Activated B cell treated with CpG ODN at 0.5 μM for 24 hours (primary cell): Measurements from ENCODE around the gene MAN1B1. TPM values are rescaled to one million over a fixed set of nuclear protein-coding genes. Genes with fewer than 3 reads are reported as not detected.

Experiments
- ATAC-seq: fragments of 200-7000 bp; cut with Tn5 transposase; one replicate; pipeline ENCODE4 v1.10.0; 2021; ENCODE audit warnings: low read depth, mild to moderate bottlenecking, moderate library complexity
- CTCF ChIA-PET: fragments of 350-600 bp; sonication (Branson Sonifier 250); formaldehyde crosslinking; loops from one replicate; lab custom pipeline; 2021; ENCODE audit warnings: antibody characterized with exemption; lab: Charles Lee
- POLR2A ChIA-PET: fragments of 350-600 bp; sonication (Branson Sonifier 250); formaldehyde crosslinking; loops from one replicate; lab custom pipeline; 2021; ENCODE audit warnings: antibody characterized with exemption; lab: Charles Lee
- DNase-seq: peaks from one replicate; pipeline ENCODE4 v3.0.0; 2022
- H3K27ac Mint-ChIP-seq: one replicate; pipeline ENCODE4 v1.8.0; 2020; ENCODE audit warnings: mixed read lengths
- H3K27me3 Mint-ChIP-seq: one replicate; pipeline ENCODE4 v1.8.0; 2021; ENCODE audit warnings: mixed read lengths
- H3K36me3 Mint-ChIP-seq: one replicate; pipeline ENCODE4 v1.8.0; 2021; ENCODE audit warnings: low read depth, mixed read lengths
- H3K4me1 Mint-ChIP-seq: one replicate; pipeline ENCODE4 v1.8.0; 2021; ENCODE audit warnings: mixed read lengths
- H3K4me3 Mint-ChIP-seq: one replicate; pipeline ENCODE4 v1.8.0; 2020; ENCODE audit warnings: mild to moderate bottlenecking, mixed read lengths
- H3K9me3 Mint-ChIP-seq: one replicate; pipeline ENCODE4 v1.8.0; 2020; ENCODE audit warnings: mixed read lengths
- intact Hi-C: fragments of 100-400 bp; cut with micrococcal nuclease; formaldehyde crosslinking; loops from one replicate; pipeline ENCODE4 v1.15.1; 2024
- total RNA-seq: library from RNA; stranded (reverse); gene quantifications from 2 replicates; pipeline ENCODE4 v1.2.3, GENCODE V29; 2022
- TF ChIP-seq, protein P1 (sequence below): fragments of 200-600 bp; IDR thresholded peaks from one replicate; pipeline ENCODE4 v1.8.0; 2022; ENCODE audit warnings: antibody characterized with exemption, mild to moderate bottlenecking

MAN1B1 gene
- total RNA-seq, 1 donor from 2014 or later = 37.7 TPM

DNA sequence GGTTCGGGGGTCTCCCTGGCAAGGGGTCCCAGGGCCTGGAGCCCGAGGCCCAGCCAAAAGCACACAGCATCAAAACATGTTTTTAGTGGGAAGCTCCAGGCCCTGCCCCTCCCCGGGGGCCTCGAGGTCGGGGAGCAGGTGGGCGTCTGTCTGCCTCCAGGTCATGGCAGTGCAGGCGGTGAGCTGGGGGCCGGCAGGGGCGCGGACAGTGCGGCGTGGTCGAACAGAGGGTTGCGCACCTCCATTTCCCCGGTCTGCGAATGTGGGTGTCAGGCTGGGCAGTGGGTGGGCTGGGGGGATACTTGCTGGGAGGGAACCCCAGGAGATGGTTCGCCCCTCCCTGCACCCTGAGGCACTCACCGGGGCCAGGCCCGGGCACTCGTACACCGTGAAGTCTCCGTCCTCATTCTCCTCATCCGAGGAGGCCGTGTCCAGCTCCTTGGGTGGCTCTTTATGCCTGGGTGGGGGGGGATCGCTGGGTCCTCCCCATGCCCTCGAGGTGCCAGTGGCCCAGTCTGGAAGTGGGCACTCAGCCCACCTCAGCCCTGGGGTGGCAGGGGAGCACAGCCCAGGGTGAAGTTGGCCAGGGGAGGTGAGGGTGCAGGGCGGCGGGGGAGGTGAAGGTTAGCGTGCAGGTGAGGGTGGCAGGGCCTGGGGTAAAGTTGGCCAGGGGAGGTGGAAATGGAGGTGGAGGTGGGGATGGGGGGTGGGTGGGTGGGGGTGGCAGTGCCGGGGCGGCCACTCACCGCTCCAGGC, 47.0 kb upstream of the MAN1B1 start:
- POLR2A ChIA-PET = no interaction called here
- Mint-ChIP-seq H3K4me1 (peaks cover 10% of the 10 kb centered on the region), H3K27ac (no peak overlapping the region), H3K36me3 (no peaks in the 10 kb centered on the region), H3K27me3 (peaks cover 7% of the 10 kb centered on the region), H3K4me3 (no peak overlapping the region), H3K9me3 (no peaks in the 10 kb centered on the region)
- DNase-seq = no peak
- CTCF ChIA-PET = interaction anchor here (1.4 kb wide), 1 partner anchor 37 kb away, joined by 3 read pairs; no protein-coding TSS in a partner anchor
- ATAC-seq = no peak
- TF ChIP-seq, protein P1, sequence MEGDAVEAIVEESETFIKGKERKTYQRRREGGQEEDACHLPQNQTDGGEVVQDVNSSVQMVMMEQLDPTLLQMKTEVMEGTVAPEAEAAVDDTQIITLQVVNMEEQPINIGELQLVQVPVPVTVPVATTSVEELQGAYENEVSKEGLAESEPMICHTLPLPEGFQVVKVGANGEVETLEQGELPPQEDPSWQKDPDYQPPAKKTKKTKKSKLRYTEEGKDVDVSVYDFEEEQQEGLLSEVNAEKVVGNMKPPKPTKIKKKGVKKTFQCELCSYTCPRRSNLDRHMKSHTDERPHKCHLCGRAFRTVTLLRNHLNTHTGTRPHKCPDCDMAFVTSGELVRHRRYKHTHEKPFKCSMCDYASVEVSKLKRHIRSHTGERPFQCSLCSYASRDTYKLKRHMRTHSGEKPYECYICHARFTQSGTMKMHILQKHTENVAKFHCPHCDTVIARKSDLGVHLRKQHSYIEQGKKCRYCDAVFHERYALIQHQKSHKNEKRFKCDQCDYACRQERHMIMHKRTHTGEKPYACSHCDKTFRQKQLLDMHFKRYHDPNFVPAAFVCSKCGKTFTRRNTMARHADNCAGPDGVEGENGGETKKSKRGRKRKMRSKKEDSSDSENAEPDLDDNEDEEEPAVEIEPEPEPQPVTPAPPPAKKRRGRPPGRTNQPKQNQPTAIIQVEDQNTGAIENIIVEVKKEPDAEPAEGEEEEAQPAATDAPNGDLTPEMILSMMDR = no peak
- intact Hi-C loops = loop anchor here (10.0 kb wide), 1 partner anchor 85 kb away; no protein-coding TSS in a partner anchor

DNA sequence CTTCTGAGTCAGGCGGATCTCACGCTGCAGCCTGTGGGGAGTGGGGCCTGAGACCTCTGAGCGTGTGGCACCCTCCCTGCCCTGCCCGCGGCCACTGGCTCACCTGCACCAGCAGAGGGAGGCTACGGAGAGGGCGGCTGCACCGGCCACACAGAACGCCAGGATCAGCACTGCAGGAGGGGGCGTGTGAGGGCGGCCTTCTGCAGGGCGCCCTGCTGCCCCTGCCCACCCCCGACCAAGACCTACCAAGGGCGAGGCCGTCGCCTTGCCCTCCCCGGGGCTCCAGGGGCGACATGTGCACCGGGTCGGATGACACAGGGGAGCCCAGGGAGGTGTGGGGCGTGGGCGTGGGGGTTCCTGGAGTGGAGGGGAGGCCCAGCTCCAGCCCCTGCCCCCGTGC, 46.2 kb upstream of the MAN1B1 start:
- intact Hi-C loops = loop anchor here (10.0 kb wide), 1 partner anchor 84 kb away; no protein-coding TSS in a partner anchor
- DNase-seq = no peak
- peaks cover 12% of the 10 kb centered on the region for H3K27me3 Mint-ChIP-seq
- no peak overlapping the region for H3K4me3 Mint-ChIP-seq
- no peaks in the 10 kb centered on the region for H3K9me3 Mint-ChIP-seq
- peaks cover 11% of the 10 kb centered on the region for H3K4me1 Mint-ChIP-seq
- POLR2A ChIA-PET = no interaction called here
- H3K36me3 Mint-ChIP-seq = no peaks in the 10 kb centered on the region
- no peak for ATAC-seq
- H3K27ac Mint-ChIP-seq = no peak overlapping the region
- CTCF ChIA-PET = no interaction called here
- TF ChIP-seq, protein P1 = no peak

DNA sequence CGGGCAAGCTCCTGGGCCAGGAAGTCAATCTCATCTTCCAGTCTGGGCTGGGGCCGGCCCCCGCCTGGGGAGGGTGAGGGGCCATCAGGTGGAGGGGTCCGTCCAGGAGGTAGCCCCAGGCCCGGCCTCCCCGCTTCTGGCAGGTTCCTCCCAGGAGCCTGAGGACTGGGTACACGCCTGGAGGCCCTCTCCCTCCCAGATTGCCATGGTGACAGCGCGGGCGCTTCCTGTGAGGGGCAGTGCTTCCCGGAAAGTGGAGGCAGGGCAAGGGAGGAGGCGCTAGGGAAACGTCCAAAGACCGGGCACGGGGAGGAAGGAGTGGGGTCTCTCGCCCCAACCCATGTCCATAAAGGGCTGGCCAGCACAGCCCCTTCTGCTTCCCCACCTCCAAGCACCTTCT, 45.7 kb upstream of the MAN1B1 start:
- no peak overlapping the region for H3K4me3 Mint-ChIP-seq
- POLR2A ChIA-PET = no interaction called here
- intact Hi-C loops = loop anchor here (10.0 kb wide), 1 partner anchor 84 kb away; no protein-coding TSS in a partner anchor

DNA sequence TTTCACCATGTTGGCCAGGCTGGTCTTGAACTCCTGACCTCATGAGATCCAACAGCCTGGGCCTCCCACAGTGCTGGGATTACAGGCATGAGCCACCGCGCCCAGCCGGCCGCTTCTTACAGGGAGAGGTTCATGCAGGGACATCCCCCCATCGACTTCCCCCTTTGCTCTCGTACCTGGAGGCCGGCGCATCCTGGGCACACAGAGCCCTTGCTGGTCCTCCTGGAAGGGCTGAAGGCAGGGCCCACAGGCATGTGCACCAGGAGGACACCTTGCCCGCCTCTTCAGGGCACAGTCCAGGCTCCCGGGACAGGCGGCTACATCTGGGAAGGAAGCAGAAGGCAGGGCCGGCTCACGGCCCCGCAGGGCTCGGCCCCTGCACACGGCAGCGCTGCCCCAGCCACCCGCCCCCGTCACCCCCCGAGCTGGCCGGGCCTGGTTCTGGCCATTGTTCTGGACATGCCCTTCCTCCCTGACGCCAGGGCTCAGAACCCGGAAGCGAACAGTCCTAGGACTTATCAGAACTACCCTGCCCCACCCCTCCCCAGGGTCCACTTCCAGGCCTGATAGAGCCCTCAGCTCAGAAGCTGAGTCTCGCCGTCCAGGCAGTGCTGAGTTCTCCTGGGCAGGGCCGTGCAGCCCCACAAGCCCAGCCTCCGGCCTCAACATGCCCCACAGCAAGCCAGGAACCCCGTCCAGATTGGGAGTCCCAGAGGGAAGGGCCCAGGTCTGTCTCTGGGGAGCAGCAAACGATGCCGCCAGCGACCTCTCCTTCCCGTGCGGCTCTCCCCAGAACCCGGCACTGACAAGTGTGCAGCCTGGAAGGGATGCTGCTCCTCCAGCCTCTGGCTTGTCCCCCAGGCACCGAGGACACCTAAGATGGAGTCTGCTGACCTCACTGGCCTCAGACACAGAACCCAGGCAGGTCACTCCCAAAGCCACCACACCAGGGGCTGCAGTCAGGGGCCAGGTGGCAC, 43.7 kb upstream of the MAN1B1 start:
- Mint-ChIP-seq H3K9me3 (no peaks in the 10 kb centered on the region), H3K36me3 (no peaks in the 10 kb centered on the region), H3K27ac (no peak overlapping the region), H3K4me3 (no peak overlapping the region), H3K27me3 (peaks cover 24% of the 10 kb centered on the region), H3K4me1 (peaks cover 16% of the 10 kb centered on the region)
- ChIA-PET POLR2A (interaction anchor here (0.7 kb wide), 1 partner anchor 22 kb away, joined by 14 read pairs; no protein-coding TSS in a partner anchor), CTCF (interaction anchor here (1.3 kb wide), 1 partner anchor 24 kb away, joined by 3 read pairs; no protein-coding TSS in a partner anchor)
- no peak for DNase-seq
- intact Hi-C loops = loop anchor here (10.0 kb wide), 1 partner anchor 82 kb away; no protein-coding TSS in a partner anchor
- ATAC-seq = no peak
- TF ChIP-seq, protein P1 = no peak

More for the DNA sequence above, 45.7 kb upstream of the MAN1B1 start:
- H3K4me1 Mint-ChIP-seq = peaks cover 11% of the 10 kb centered on the region
- no peak overlapping the region for H3K27ac Mint-ChIP-seq
- H3K27me3 Mint-ChIP-seq = peaks cover 12% of the 10 kb centered on the region
- CTCF ChIA-PET = interaction anchor here (1.3 kb wide), 1 partner anchor 26 kb away, joined by 3 read pairs; no protein-coding TSS in a partner anchor
- no peak for ATAC-seq
- TF ChIP-seq, protein P1 = no peak
- no peaks in the 10 kb centered on the region for H3K9me3 Mint-ChIP-seq
- H3K36me3 Mint-ChIP-seq = no peaks in the 10 kb centered on the region
- DNase-seq = no peak
